Measurements from ENCODE around the gene FRMD6. TPM values are rescaled to one million over a fixed set of nuclear protein-coding genes. Genes with fewer than 3 reads are reported as not detected.

FRMD6 gene
- total RNA-seq, 1 donor from 2014 or later: 24.4 TPM

- Histone ChIP-seq H2AFZ (replicated peaks) (no peak overlapping the region), H3F3A (ENCODE audit: low read depth) (peaks cover 34% of the 10 kb centered on the region), H3K9me3 (ENCODE audit: low read depth) (no peaks in the 10 kb centered on the region), H3K79me2 (ENCODE audit: low read depth) (peaks cover 68% of the 10 kb centered on the region), H3K9ac (no peak overlapping the region), H3K4me1 (peaks cover 23% of the 10 kb centered on the region), H3K36me3 (no peaks in the 10 kb centered on the region), H3K27me3 (no peaks in the 10 kb centered on the region), H3K4me2 (peak overlapping the region; percentile 88), H3K27ac (no peak overlapping the region), H4K20me1 (ENCODE audit: low read depth) (no peaks in the 10 kb centered on the region), H3K4me3 (no peak overlapping the region)
- peak overlapping the region; percentile 98 for H3K4me3 Mint-ChIP-seq
- no peak overlapping the region for H3K27ac Mint-ChIP-seq
- H3K9me3 Mint-ChIP-seq: no peaks in the 10 kb centered on the region
- H3K36me3 Mint-ChIP-seq: peaks cover 6% of the 10 kb centered on the region
- H3K4me1 Mint-ChIP-seq: peaks cover 26% of the 10 kb centered on the region
- TF ChIP-seq CTCF (IDR thresholded peaks at IDR 0.05) (no peak), EZH2phosphoT487 (IDR thresholded peaks at IDR 0.05) (no peak), EZH2 (IDR thresholded peaks at IDR 0.05) (no peak)
- DNase-seq (ENCODE audit: low spot score): no peak
- H3K27me3 Mint-ChIP-seq (ENCODE audit: insufficient read depth, low read depth): peaks cover 2% of the 10 kb centered on the region
Observed at GRCh38 chr14:51654533-51654845, 2.8 kb downstream of the FRMD6 start.

GRCh38 chr14:51657762-51658161 is 6.1 kb downstream of the FRMD6 start:
- Mint-ChIP-seq H3K36me3 (peaks cover 15% of the 10 kb centered on the region), H3K9me3 (peaks cover 3% of the 10 kb centered on the region), H3K27ac (no peak overlapping the region), H3K4me3 (no peak overlapping the region), H3K4me1 (peaks cover 21% of the 10 kb centered on the region), H3K27me3 (ENCODE audit: insufficient read depth, low read depth) (no peaks in the 10 kb centered on the region)
- Histone ChIP-seq H3K79me2 (ENCODE audit: low read depth) (peaks cover 62% of the 10 kb centered on the region), H3K4me2 (no peak overlapping the region), H3F3A (ENCODE audit: low read depth) (peaks cover 9% of the 10 kb centered on the region), H3K27ac (no peak overlapping the region), H3K36me3 (no peaks in the 10 kb centered on the region), H3K4me1 (peaks cover 23% of the 10 kb centered on the region), H3K4me3 (no peak overlapping the region), H3K9me3 (ENCODE audit: low read depth) (no peaks in the 10 kb centered on the region), H2AFZ (replicated peaks) (no peak overlapping the region), H4K20me1 (ENCODE audit: low read depth) (no peaks in the 10 kb centered on the region), H3K9ac (no peak overlapping the region), H3K27me3 (no peaks in the 10 kb centered on the region)
- DNase-seq (ENCODE audit: low spot score): no peak
- no peak for TF ChIP-seq EZH2 (IDR thresholded peaks at IDR 0.05)
- TF ChIP-seq EZH2phosphoT487 (IDR thresholded peaks at IDR 0.05): no peak
- no peak for TF ChIP-seq CTCF (IDR thresholded peaks at IDR 0.05)

GRCh38 chr14:51658441-51659173 is 6.9 kb downstream of the FRMD6 start:
- peaks cover under 1% of the 10 kb centered on the region for H3F3A ChIP-seq (ENCODE audit: low read depth)
- no peaks in the 10 kb centered on the region for H3K9me3 ChIP-seq (ENCODE audit: low read depth)
- H3K4me2 ChIP-seq: no peak overlapping the region
- DNase-seq (ENCODE audit: low spot score): no peak
- H3K4me3 Mint-ChIP-seq: no peak overlapping the region
- no peak overlapping the region for H3K27ac ChIP-seq
- H3K36me3 Mint-ChIP-seq: peaks cover 18% of the 10 kb centered on the region
- H3K9ac ChIP-seq: no peak overlapping the region
- H3K27me3 ChIP-seq: no peaks in the 10 kb centered on the region
- peaks cover 19% of the 10 kb centered on the region for H3K4me1 ChIP-seq
- peaks cover 4% of the 10 kb centered on the region for H3K9me3 Mint-ChIP-seq
- H3K4me3 ChIP-seq: no peak overlapping the region
- H2AFZ ChIP-seq (replicated peaks): no peak overlapping the region
- no peaks in the 10 kb centered on the region for H4K20me1 ChIP-seq (ENCODE audit: low read depth)
- TF ChIP-seq EZH2phosphoT487 (IDR thresholded peaks at IDR 0.05) (no peak), CTCF (IDR thresholded peaks at IDR 0.05) (no peak), EZH2 (IDR thresholded peaks at IDR 0.05) (no peak)
- H3K79me2 ChIP-seq (ENCODE audit: low read depth): peaks cover 54% of the 10 kb centered on the region
- no peak overlapping the region for H3K27ac Mint-ChIP-seq
- H3K4me1 Mint-ChIP-seq: peaks cover 17% of the 10 kb centered on the region
- no peaks in the 10 kb centered on the region for H3K27me3 Mint-ChIP-seq (ENCODE audit: insufficient read depth, low read depth)
- H3K36me3 ChIP-seq: no peaks in the 10 kb centered on the region

Data from neural progenitor cell (in vitro differentiated cells).